Nephron (organoid): Measurements from ENCODE around the gene MANSC1.
A peak's percentile ranks its signal among the peaks of the same experiment; 100 is the strongest.

Experiments used
- H3K27ac Mint-ChIP-seq, 3 experiments: 2 replicates each; pipeline ENCODE4 v1.8.0; 2020; ENCODE audit warnings: mixed read lengths in 3 of 3, mild to moderate bottlenecking in 2 of 3, moderate library complexity in 1 of 3
- H3K27me3 Mint-ChIP-seq: 2 replicates; pipeline ENCODE4 v1.8.0; 2021; ENCODE audit warnings: low read depth, mild to moderate bottlenecking, moderate library complexity, mixed read lengths
- H3K36me3 Mint-ChIP-seq: 2 replicates; pipeline ENCODE4 v1.8.0; 2020; ENCODE audit warnings: low read depth, mixed read lengths
- H3K4me1 Mint-ChIP-seq: 2 replicates; pipeline ENCODE4 v1.8.0; 2020; ENCODE audit warnings: mixed read lengths
- H3K4me3 Mint-ChIP-seq, 3 experiments: 2 replicates each; pipeline ENCODE4 v1.8.0; 2020; ENCODE audit warnings: mild to moderate bottlenecking in 3 of 3, mixed read lengths in 3 of 3, moderate library complexity in 2 of 3
- H3K9me3 Mint-ChIP-seq: 2 replicates; pipeline ENCODE4 v1.8.0; 2020; ENCODE audit warnings: mixed read lengths
- TF ChIP-seq, protein P1 (sequence below), 3 experiments: fragments of 200-600 bp; sonication (generic); IDR thresholded peaks; one replicate each; pipeline ENCODE4 v1.5.0; 2021; ENCODE audit warnings: antibody characterized with exemption in 3 of 3; ENCODE audit not compliant: unreplicated experiment in 3 of 3

Gene MANSC1

DNA sequence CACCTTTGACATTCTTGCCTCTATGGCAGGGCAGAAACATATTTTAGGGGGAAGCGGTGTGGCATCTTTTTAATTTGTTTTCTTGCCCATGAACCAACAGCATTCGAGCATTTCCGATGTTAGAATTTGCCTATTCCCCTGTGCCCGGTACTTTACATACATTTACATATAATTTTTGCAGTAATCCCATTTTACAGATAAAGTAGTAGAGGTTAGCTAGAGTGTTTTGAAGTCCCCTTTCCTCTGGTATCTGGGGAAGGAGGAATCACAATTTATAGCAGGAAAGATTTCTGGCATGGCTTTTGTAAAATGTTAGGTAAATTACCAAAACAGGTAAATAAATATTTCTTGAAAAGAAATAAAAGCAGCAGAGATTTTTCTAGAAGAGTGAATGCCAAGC is 8.5 kb upstream of the MANSC1 start:
- H3K27me3 Mint-ChIP-seq, result no peaks in the 10 kb centered on the region
- TF ChIP-seq, protein P1, sequence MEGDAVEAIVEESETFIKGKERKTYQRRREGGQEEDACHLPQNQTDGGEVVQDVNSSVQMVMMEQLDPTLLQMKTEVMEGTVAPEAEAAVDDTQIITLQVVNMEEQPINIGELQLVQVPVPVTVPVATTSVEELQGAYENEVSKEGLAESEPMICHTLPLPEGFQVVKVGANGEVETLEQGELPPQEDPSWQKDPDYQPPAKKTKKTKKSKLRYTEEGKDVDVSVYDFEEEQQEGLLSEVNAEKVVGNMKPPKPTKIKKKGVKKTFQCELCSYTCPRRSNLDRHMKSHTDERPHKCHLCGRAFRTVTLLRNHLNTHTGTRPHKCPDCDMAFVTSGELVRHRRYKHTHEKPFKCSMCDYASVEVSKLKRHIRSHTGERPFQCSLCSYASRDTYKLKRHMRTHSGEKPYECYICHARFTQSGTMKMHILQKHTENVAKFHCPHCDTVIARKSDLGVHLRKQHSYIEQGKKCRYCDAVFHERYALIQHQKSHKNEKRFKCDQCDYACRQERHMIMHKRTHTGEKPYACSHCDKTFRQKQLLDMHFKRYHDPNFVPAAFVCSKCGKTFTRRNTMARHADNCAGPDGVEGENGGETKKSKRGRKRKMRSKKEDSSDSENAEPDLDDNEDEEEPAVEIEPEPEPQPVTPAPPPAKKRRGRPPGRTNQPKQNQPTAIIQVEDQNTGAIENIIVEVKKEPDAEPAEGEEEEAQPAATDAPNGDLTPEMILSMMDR (IDR thresholded peaks at IDR 0.05; ENCODE audit: unreplicated experiment in 3 of 3), result no peak

DNA sequence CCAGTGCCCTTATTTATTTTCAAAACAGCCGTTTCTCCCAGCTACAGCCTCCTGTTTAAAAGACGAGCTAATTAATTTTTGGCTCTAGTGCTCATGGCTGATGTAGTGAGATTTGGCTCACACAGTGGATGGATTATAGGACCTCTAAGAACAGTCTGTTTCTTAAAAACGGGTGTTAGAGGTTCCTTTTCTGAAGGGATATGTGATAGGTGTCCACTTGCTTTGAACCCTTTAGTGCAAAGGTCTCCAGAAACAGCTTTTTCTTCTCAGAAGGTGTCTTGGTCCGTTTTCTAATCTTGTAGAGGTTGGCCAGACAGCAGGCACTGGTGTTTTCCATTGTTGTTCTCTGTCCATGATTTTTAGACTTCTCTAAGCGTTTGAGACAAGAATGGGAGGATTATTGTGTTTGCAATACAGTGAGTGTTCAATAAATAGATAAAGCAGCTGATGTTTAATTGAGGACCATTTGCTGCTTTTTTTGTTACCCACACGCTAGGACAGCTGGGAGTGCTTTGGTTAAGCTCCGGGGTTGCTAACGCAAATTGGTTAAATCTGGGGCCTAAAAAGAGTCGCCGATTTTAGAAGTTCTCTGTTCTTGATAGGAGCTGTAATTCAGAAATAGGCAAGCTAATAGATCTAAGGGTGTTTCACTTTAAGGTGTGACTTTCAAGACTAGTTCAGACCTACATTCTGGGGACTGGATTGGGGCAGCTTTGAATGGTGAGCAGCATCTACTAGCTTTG is 7.8 kb upstream of the MANSC1 start:
- Mint-ChIP-seq H3K9me3 (no peaks in the 10 kb centered on the region), H3K4me1 (peaks cover 28% of the 10 kb centered on the region), H3K36me3 (no peaks in the 10 kb centered on the region), H3K27me3 (no peaks in the 10 kb centered on the region), H3K4me3 (peak overlapping the region; percentile 91 to 98 (median 94)), H3K27ac (peak overlapping the region; percentile 97 to 99 (median 98))
- TF ChIP-seq, protein P1 (IDR thresholded peaks at IDR 0.05; ENCODE audit: unreplicated experiment in 3 of 3), result no peak

More for the DNA sequence above, 8.5 kb upstream of the MANSC1 start:
- no peaks in the 10 kb centered on the region for H3K36me3 Mint-ChIP-seq
- no peaks in the 10 kb centered on the region for H3K9me3 Mint-ChIP-seq
- peak overlapping the region; percentile 91 to 98 (median 94) for H3K4me3 Mint-ChIP-seq
- peaks cover 28% of the 10 kb centered on the region for H3K4me1 Mint-ChIP-seq
- H3K27ac Mint-ChIP-seq, result peak overlapping the region; percentile 97 to 99 (median 98)

DNA sequence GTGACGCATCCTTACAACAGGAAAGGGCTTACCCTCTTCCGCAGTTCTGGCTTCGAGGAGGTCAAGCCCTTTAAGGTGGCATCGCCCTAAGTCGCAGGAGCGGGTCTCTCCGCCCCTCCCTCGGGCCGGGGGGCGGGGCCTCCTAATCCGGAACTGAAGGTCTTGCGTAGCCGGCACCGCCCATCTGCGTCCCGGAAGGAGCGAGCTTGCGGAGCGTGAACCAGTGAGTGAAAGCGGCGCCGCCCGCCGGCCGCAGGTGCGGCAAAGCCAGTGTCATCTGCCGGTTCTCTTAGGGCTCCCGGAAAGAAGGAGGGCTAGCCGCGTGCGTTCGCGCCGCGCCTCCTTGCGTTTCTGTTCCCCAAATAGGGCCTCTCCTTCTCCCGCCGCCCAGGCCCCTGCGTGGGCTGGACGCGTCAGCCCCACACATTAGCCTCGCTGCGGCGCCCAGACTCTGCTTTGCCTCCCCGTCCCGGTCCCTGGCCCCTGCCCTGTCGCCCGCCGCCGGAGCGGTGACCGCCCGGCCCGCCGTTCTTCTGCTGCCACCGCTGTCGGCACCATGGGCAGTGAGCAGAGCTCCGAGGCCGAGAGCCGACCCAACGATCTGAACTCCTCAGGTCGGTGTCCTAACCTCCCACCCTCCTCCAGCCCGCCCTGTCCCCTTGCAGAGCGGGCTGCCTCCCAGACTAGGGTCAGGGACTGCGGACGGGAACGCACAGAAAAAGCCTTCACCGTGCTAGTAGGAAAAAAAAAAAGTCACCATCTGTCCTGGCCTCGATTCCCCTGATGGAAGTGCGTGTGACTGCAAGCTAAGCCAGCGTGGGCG is 7.1 kb upstream of the MANSC1 start, which contains the start of gene BORCS5:
Gene BORCS5 (plus strand): TSS at position 183 of the 823 bp plus-strand sequence. CDS start 374 bp downstream, at position 557.
- Mint-ChIP-seq H3K27me3 (no peaks in the 10 kb centered on the region), H3K4me3 (peak within 1 kb of the TSS; percentile 91 to 98 (median 94)), H3K27ac (peak within 1 kb of the TSS; percentile 97 to 99 (median 98)), H3K36me3 (no peaks in the 10 kb centered on the region), H3K4me1 (peaks cover 28% of the 10 kb centered on the region), H3K9me3 (no peaks in the 10 kb centered on the region)
- TF ChIP-seq, protein P1 (IDR thresholded peaks at IDR 0.05; ENCODE audit: unreplicated experiment in 3 of 3), result peak in 2 of 3 experiments; percentile 22 to 32

DNA sequence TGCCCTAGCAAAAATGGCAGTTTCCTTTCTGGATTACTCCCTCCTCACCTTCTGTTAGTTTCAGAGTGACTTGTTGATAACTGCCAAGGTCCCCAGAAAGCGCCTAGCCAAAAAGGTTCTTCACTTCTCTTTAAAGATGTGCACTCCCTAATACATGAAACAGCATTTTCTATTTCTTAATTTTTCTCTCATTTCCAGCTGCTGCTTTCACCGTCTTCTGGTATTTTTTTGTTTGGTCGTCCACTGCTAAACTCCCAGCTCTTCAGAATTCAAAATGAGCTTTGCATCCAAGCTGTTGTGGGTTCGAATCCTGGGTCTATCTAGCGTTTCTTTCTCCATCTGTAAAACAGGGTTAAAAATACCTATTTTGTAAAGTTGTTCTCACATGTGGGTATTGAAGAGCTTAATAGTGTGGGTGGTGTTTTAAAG is 6.4 kb upstream of the MANSC1 start:
- Mint-ChIP-seq H3K36me3 (no peaks in the 10 kb centered on the region), H3K4me1 (peaks cover 28% of the 10 kb centered on the region), H3K9me3 (no peaks in the 10 kb centered on the region), H3K27me3 (no peaks in the 10 kb centered on the region), H3K27ac (peak overlapping the region; percentile 97 to 99 (median 98)), H3K4me3 (peak overlapping the region; percentile 91 to 98 (median 94))
- TF ChIP-seq, protein P1 (IDR thresholded peaks at IDR 0.05; ENCODE audit: unreplicated experiment in 3 of 3), result no peak

DNA sequence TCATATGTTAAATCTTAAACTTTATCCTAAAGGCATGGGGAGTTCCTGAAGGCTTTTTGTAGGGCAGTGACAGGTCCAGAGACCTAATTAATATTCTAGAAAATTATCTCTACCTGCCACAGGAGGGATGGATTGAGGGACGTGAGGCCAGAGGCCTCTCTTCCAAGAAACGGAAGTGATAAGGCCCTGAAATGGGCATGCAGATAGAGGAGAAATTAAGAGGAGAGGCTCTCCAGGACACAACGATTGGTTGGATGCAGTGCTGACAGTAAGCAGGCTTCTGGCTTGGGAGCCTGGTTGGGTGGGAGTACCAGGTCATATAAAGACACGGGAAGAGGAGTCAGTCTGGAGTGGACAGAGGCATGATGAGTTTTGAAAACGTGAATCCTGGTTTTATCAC is 3.8 kb upstream of the MANSC1 start:
- Mint-ChIP-seq H3K4me1 (peaks cover 33% of the 10 kb centered on the region), H3K27ac (peak overlapping the region in 1 of 3 experiments; percentile 33), H3K9me3 (no peaks in the 10 kb centered on the region), H3K36me3 (no peaks in the 10 kb centered on the region), H3K27me3 (peaks cover 3% of the 10 kb centered on the region), H3K4me3 (peak overlapping the region in 2 of 3 experiments; percentile 2 to 7)
- TF ChIP-seq, protein P1 (IDR thresholded peaks at IDR 0.05; ENCODE audit: unreplicated experiment in 3 of 3), result no peak
